Keratinocyte (primary cell): ENCODE results near the gene CACFD1. TPM values are rescaled to one million over a fixed set of nuclear protein-coding genes. Genes with fewer than 3 reads are reported as not detected.

Experiments
- DNase-seq: peaks from one replicate; pipeline ENCODE4 v3.0.0-alpha.2; 2011; ENCODE audit warnings: low read depth, missing footprints, low spot score
- FAIRE-seq: peaks from 2 replicates; lab custom pipeline; 2011; peaks lifted over from hg19 to GRCh38; lab: Jason Lieb, UNC
- H2AFZ ChIP-seq: 2 replicates; pipeline ENCODE4 v1.6.0; 2012; ENCODE audit warnings: low read length, control low read depth, inconsistent platforms; ENCODE audit not compliant: control insufficient read depth
- H3K27ac ChIP-seq: 2 replicates; pipeline ENCODE4 v1.5.1; 2011; ENCODE audit warnings: low read length; ENCODE audit not compliant: control insufficient read depth, insufficient read depth
- H3K27me3 ChIP-seq: 3 replicates; pipeline ENCODE4 v1.6.0; 2011; ENCODE audit warnings: low read length; ENCODE audit not compliant: control insufficient read depth, insufficient read depth; ENCODE audit errors: extremely low read depth
- H3K36me3 ChIP-seq, 2 experiments: 2 replicates in 1 of 2; 3 replicates in 1 of 2; pipeline ENCODE4 v1.5.1; 2011; ENCODE audit warnings: low read length in 2 of 2, mild to moderate bottlenecking in 1 of 2; ENCODE audit not compliant: control insufficient read depth in 2 of 2, insufficient read depth in 2 of 2; ENCODE audit errors: extremely low read depth in 1 of 2
- H3K4me1 ChIP-seq: 3 replicates; pipeline ENCODE4 v1.5.1; 2011; ENCODE audit warnings: low read length; ENCODE audit not compliant: control insufficient read depth, insufficient read depth; ENCODE audit errors: extremely low read depth
- H3K4me2 ChIP-seq: 3 replicates; pipeline ENCODE4 v1.6.0; 2011; ENCODE audit warnings: low read depth, low read length; ENCODE audit not compliant: control insufficient read depth, insufficient read depth; ENCODE audit errors: extremely low read depth
- H3K4me3 ChIP-seq, 3 experiments: fragments of 200-600 bp in 1 of 3; sonication (generic) in 1 of 3; 2 replicates in 2 of 3; 3 replicates in 1 of 3; pipeline ENCODE4 v1.5.1; 2011 to 2016; ENCODE audit warnings: low read length in 3 of 3, mild to moderate bottlenecking in 3 of 3, control low read depth in 2 of 3, inconsistent platforms in 1 of 3, low read depth in 1 of 3, mixed read lengths in 1 of 3, mixed run types in 1 of 3, moderate library complexity in 1 of 3; ENCODE audit not compliant: control insufficient read depth in 2 of 3, insufficient read depth in 2 of 3; ENCODE audit errors: extremely low read depth in 1 of 3
- H3K79me2 ChIP-seq: 2 replicates; pipeline ENCODE4 v1.6.0; 2012; ENCODE audit warnings: low read length; ENCODE audit not compliant: control insufficient read depth, insufficient read depth
- H3K9ac ChIP-seq: 3 replicates; pipeline ENCODE4 v1.6.0; 2011; ENCODE audit warnings: low read length; ENCODE audit not compliant: control insufficient read depth, insufficient read depth; ENCODE audit errors: extremely low read depth
- H3K9me1 ChIP-seq: 3 replicates; pipeline ENCODE4 v1.6.0; 2011; ENCODE audit warnings: low read length; ENCODE audit not compliant: control insufficient read depth, insufficient read depth; ENCODE audit errors: extremely low read depth
- H3K9me3 ChIP-seq: 2 replicates; pipeline ENCODE4 v1.5.1; 2012; ENCODE audit warnings: low read depth, low read length; ENCODE audit not compliant: control insufficient read depth
- H4K20me1 ChIP-seq: 3 replicates; pipeline ENCODE4 v1.6.0; 2011; ENCODE audit warnings: low read length; ENCODE audit not compliant: control insufficient read depth, insufficient read depth; ENCODE audit errors: extremely low read depth
- CTCF ChIP-seq, 3 experiments: IDR thresholded peaks in 1 of 3; conservative IDR thresholded peaks in 1 of 3; optimal IDR thresholded peaks in 1 of 3; 2 replicates in 2 of 3; 3 replicates in 1 of 3; pipeline versions ENCODE3 to v1.5.1; 2011; ENCODE audit warnings: low read length in 3 of 3, mild to moderate bottlenecking in 3 of 3, moderate library complexity in 2 of 3, control low read depth in 1 of 3, inconsistent platforms in 1 of 3; ENCODE audit not compliant: insufficient read depth in 2 of 3; ENCODE audit errors: extremely low read depth in 1 of 3
- EZH2 ChIP-seq: IDR thresholded peaks from one replicate; pipeline ENCODE4 v1.6.1; 2012; ENCODE audit warnings: inconsistent platforms, mild to moderate bottlenecking, low read length, moderate library complexity
- dilution Hi-C: fragments of 300-500 bp; cut with MboI; formaldehyde crosslinking; loops from one replicate; pipeline ENCODE4 v1.7.0; 2020; ENCODE audit warnings: low sequenced_read_pairs; ENCODE audit not compliant: extremely low pct_ligation_motif_present
- polyA plus RNA-seq, 5 experiments: library from polyadenylated mRNA; depleted of rRNA in 3 of 5; stranded (reverse) in 3 of 5; stranded (forward) in 1 of 5; unstranded in 1 of 5; fragments of >200 nt; gene quantifications; 1 replicate in 1 of 5; 2 replicates in 3 of 5; 3 replicates in 1 of 5; pipeline versions ENCODE4 v1.2.1 to v1.2.3, GENCODE V29; 2011 to 2012; ENCODE audit warnings: missing spikeins in 2 of 5, low read depth in 1 of 5, low replicate concordance in 1 of 5

The CACFD1 gene
- polyA plus RNA-seq, 1 donor (not counting 4 experiments of a cell fraction or from before 2014, with no cell fraction given): 3.4 TPM

GRCh38 chr9:133452562-133452961, 7.2 kb upstream of the CACFD1 start:
- H3K9me3 ChIP-seq: no peaks in the 10 kb centered on the region
- no peaks in the 10 kb centered on the region for H3K79me2 ChIP-seq
- H3K9me1 ChIP-seq: no peaks in the 10 kb centered on the region
- H3K9ac ChIP-seq: no peak overlapping the region
- DNase-seq: no peak
- no peaks in the 10 kb centered on the region for H4K20me1 ChIP-seq
- no peak overlapping the region for H2AFZ ChIP-seq
- no peak for FAIRE-seq
- no peak overlapping the region for H3K4me2 ChIP-seq
- TF ChIP-seq EZH2: no peak
- TF ChIP-seq CTCF (optimal IDR thresholded peaks at IDR 0.05 in 1 of 3, IDR thresholded peaks at IDR 0.05 in 1 of 3, conservative IDR thresholded peaks at IDR 0.05 in 1 of 3; ENCODE audit: extremely low read depth in 1 of 3, insufficient read depth in 2 of 3, low read length in 3 of 3): no peak
- peaks cover 3% of the 10 kb centered on the region for H3K4me1 ChIP-seq
- H3K4me3 ChIP-seq: no peak overlapping the region
- dilution Hi-C loops: no loop called here
- no peak overlapping the region for H3K27ac ChIP-seq
- H3K27me3 ChIP-seq: peaks cover 15% of the 10 kb centered on the region
- H3K36me3 ChIP-seq: no peaks in the 10 kb centered on the region

- Histone ChIP-seq H3K9me1 (no peaks in the 10 kb centered on the region), H3K4me1 (peaks cover 3% of the 10 kb centered on the region), H3K9ac (no peak overlapping the region), H3K36me3 (no peaks in the 10 kb centered on the region), H3K4me3 (no peak overlapping the region), H4K20me1 (no peaks in the 10 kb centered on the region), H3K9me3 (no peaks in the 10 kb centered on the region), H2AFZ (no peak overlapping the region), H3K27ac (no peak overlapping the region), H3K4me2 (no peak overlapping the region), H3K27me3 (peaks cover 12% of the 10 kb centered on the region), H3K79me2 (no peaks in the 10 kb centered on the region)
- FAIRE-seq: no peak
- no peak for DNase-seq
- TF ChIP-seq EZH2 (no peak), CTCF (optimal IDR thresholded peaks at IDR 0.05 in 1 of 3, IDR thresholded peaks at IDR 0.05 in 1 of 3, conservative IDR thresholded peaks at IDR 0.05 in 1 of 3; ENCODE audit: extremely low read depth in 1 of 3, insufficient read depth in 2 of 3, low read length in 3 of 3) (no peak)
- dilution Hi-C loops: no loop called here
These were observed 6.1 kb upstream of the CACFD1 start for GRCh38 chr9:133453651-133454050.
